Neural cell (in vitro differentiated cells): ENCODE data around the gene FREM2. TPM values are rescaled to one million over a fixed set of nuclear protein-coding genes. Genes with fewer than 3 reads are reported as not detected.
A peak's percentile ranks its signal among the peaks of the same experiment; 100 is the strongest.

ENCODE experiments used
- H2AFZ ChIP-seq: fragments of 200-600, 300-800 bp; sonication (generic), shearing (Covaris generic); 2 replicates; pipeline ENCODE4 v1.6.0; 2014; ENCODE audit warnings: low read depth, mild to moderate bottlenecking, antibody characterized with exemption, low read length, moderate library complexity
- H3F3A ChIP-seq: fragments of 200-600 bp; shearing (Covaris generic); 2 replicates; pipeline ENCODE4 v1.6.1; 2016; ENCODE audit warnings: mild to moderate bottlenecking, moderate library complexity, mixed read lengths, antibody characterized with exemption, low read length; ENCODE audit not compliant: insufficient read depth, poor library complexity, severe bottlenecking
- H3K27ac ChIP-seq: fragments of 200-600, 300-800 bp; sonication (generic), shearing (Covaris generic); 2 replicates; pipeline ENCODE4 v1.5.1; 2014; ENCODE audit warnings: mild to moderate bottlenecking, low read length, moderate library complexity
- H3K27me3 ChIP-seq: fragments of 300-800, 200-600 bp; sonication (generic), shearing (Covaris generic); 2 replicates; pipeline ENCODE4 v1.6.0; 2014; ENCODE audit warnings: mild to moderate bottlenecking, low read depth, low read length, moderate library complexity; ENCODE audit not compliant: insufficient read depth
- H3K36me3 ChIP-seq: fragments of 300-800, 200-600 bp; sonication (generic), shearing (Covaris generic); 2 replicates; pipeline ENCODE4 v1.5.1; 2014; ENCODE audit warnings: mild to moderate bottlenecking, antibody characterized with exemption, low read length, moderate library complexity; ENCODE audit not compliant: insufficient read depth
- H3K4me2 ChIP-seq: fragments of 300-800, 200-600 bp; sonication (generic), shearing (Covaris generic); 2 replicates; pipeline ENCODE4 v1.6.0; 2014; ENCODE audit warnings: mild to moderate bottlenecking, low read length
- H3K4me3 ChIP-seq: fragments of 300-800, 200-600 bp; sonication (generic), shearing (Covaris generic); 2 replicates; pipeline ENCODE4 v1.5.1; 2014; ENCODE audit warnings: mild to moderate bottlenecking, low read length, moderate library complexity
- H3K79me2 ChIP-seq: fragments of 200-600 bp; shearing (Covaris generic); replicated peaks from 2 replicates; pipeline ENCODE4 v1.6.0; 2014; ENCODE audit warnings: mild to moderate bottlenecking, low read length, moderate library complexity; ENCODE audit not compliant: insufficient read depth
- H3K9ac ChIP-seq: fragments of 300-800, 200-600 bp; sonication (generic), shearing (Covaris generic); 2 replicates; pipeline ENCODE4 v1.6.1; 2016; ENCODE audit warnings: mild to moderate bottlenecking, low read length, mixed read lengths
- H3K9me2 ChIP-seq: fragments of 200-600 bp; shearing (Covaris generic); 2 replicates; pipeline ENCODE4 v1.6.1; 2016; ENCODE audit warnings: mild to moderate bottlenecking, low read length, mixed read lengths; ENCODE audit not compliant: insufficient read depth
- H3K9me3 ChIP-seq: fragments of 200-600, 300-800 bp; sonication (generic), shearing (Covaris generic); 2 replicates; pipeline ENCODE4 v1.6.1; 2016; ENCODE audit warnings: mild to moderate bottlenecking, mixed run types, low read length, moderate library complexity, mixed read lengths
- H4K20me1 ChIP-seq: fragments of 200-600 bp; shearing (Covaris generic); 2 replicates; pipeline ENCODE4 v1.6.1; 2016; ENCODE audit warnings: mild to moderate bottlenecking, mixed run types; ENCODE audit not compliant: insufficient read depth
- EP300 ChIP-seq: fragments of 450-650 bp; conservative IDR thresholded peaks from 2 replicates; pipeline ENCODE4 v1.6.1; 2014; ENCODE audit warnings: antibody characterized with exemption, mild to moderate bottlenecking, moderate library complexity; ENCODE audit not compliant: poor library complexity, severe bottlenecking
- EZH2 ChIP-seq: fragments of 200-600, 300-800 bp; shearing (Covaris generic), sonication (generic); IDR thresholded peaks from 2 replicates; pipeline ENCODE4 v1.6.1; 2014; ENCODE audit warnings: antibody characterized with exemption, low read length, borderline replicate concordance, mild to moderate bottlenecking; ENCODE audit not compliant: insufficient read depth, poor library complexity, severe bottlenecking
- MXI1 ChIP-seq: fragments of 450-650 bp; conservative IDR thresholded peaks from 2 replicates; pipeline ENCODE4 v1.6.1; 2014; ENCODE audit warnings: antibody characterized with exemption, mild to moderate bottlenecking; ENCODE audit not compliant: poor library complexity, severe bottlenecking
- POLR2AphosphoS5 ChIP-seq: IDR thresholded peaks from 2 replicates; pipeline ENCODE4 v1.6.1; 2012
- RAD21 ChIP-seq: fragments of 450-650 bp; conservative IDR thresholded peaks from 2 replicates; pipeline ENCODE4 v1.6.1; 2014; ENCODE audit warnings: antibody characterized with exemption, mild to moderate bottlenecking, moderate library complexity
- REST ChIP-seq: IDR thresholded peaks from 2 replicates; pipeline ENCODE4 v1.6.1; 2012; ENCODE audit warnings: borderline replicate concordance
- SMC3 ChIP-seq: fragments of 450-650 bp; conservative IDR thresholded peaks from 2 replicates; pipeline ENCODE4 v1.6.1; 2014; ENCODE audit warnings: antibody characterized with exemption, mild to moderate bottlenecking, moderate library complexity; ENCODE audit not compliant: poor library complexity
- TAF1 ChIP-seq: IDR thresholded peaks from 2 replicates; pipeline ENCODE4 v1.6.1; 2012; ENCODE audit warnings: low read depth
- polyA plus RNA-seq: library from polyadenylated mRNA; depleted of rRNA; stranded (reverse); fragments of >200 nt; gene quantifications from 2 replicates; pipeline ENCODE4 v1.2.3, GENCODE V29; 2014
- TF ChIP-seq, protein P1 (sequence below): fragments of 450-650 bp; IDR thresholded peaks from 2 replicates; pipeline ENCODE4 v1.5.1; 2014; ENCODE audit warnings: antibody characterized with exemption, mild to moderate bottlenecking, moderate library complexity; ENCODE audit not compliant: poor library complexity, severe bottlenecking

Gene FREM2
- polyA plus RNA-seq, 1 donor from 2014 or later, result 0.19 TPM

- H3K4me2 ChIP-seq, result no peak overlapping the region
- TF ChIP-seq, protein P1, sequence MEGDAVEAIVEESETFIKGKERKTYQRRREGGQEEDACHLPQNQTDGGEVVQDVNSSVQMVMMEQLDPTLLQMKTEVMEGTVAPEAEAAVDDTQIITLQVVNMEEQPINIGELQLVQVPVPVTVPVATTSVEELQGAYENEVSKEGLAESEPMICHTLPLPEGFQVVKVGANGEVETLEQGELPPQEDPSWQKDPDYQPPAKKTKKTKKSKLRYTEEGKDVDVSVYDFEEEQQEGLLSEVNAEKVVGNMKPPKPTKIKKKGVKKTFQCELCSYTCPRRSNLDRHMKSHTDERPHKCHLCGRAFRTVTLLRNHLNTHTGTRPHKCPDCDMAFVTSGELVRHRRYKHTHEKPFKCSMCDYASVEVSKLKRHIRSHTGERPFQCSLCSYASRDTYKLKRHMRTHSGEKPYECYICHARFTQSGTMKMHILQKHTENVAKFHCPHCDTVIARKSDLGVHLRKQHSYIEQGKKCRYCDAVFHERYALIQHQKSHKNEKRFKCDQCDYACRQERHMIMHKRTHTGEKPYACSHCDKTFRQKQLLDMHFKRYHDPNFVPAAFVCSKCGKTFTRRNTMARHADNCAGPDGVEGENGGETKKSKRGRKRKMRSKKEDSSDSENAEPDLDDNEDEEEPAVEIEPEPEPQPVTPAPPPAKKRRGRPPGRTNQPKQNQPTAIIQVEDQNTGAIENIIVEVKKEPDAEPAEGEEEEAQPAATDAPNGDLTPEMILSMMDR, result peak; percentile 46
- TF ChIP-seq MXI1 (no peak), RAD21 (peak; percentile 43), EZH2 (no peak), SMC3 (peak; percentile 45), POLR2AphosphoS5 (no peak), TAF1 (no peak)
- H3K9me2 ChIP-seq, result no peaks in the 10 kb centered on the region
- H3K79me2 ChIP-seq, result no peaks in the 10 kb centered on the region
- no peaks in the 10 kb centered on the region for H3F3A ChIP-seq
- no peaks in the 10 kb centered on the region for H3K27me3 ChIP-seq
- H3K27ac ChIP-seq, result no peak overlapping the region
- H3K36me3 ChIP-seq, result no peaks in the 10 kb centered on the region
- H4K20me1 ChIP-seq, result no peaks in the 10 kb centered on the region
- no peak overlapping the region for H2AFZ ChIP-seq
- H3K9me3 ChIP-seq, result no peaks in the 10 kb centered on the region
- H3K4me3 ChIP-seq, result no peak overlapping the region
- no peak overlapping the region for H3K9ac ChIP-seq
These were observed 179.8 kb downstream of the FREM2 start for GRCh38 chr13:38866649-38867048.

DNA sequence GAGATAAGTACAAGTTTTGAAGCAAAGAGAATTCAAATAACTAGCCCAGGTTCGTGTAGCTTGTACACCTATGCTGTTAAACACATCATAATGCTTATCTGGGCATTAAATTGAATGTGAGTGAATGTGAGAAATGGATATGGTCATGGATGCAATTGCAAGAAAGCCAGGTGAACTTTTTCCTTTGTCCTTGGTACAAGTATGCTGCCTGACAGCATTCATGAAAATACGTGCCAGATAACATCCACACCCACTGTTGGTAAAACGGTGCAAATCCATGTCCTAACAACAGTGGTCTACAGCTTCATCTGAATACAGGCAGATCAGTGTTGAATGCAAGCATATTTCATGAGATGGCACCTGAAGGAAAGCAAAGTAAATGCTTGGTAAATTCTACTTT lies 181.5 kb downstream of the FREM2 start:
- no peak overlapping the region for H3K4me2 ChIP-seq
- TF ChIP-seq MXI1 (no peak), EP300 (no peak)

GRCh38 chr13:38868870-38869269 lies 182.0 kb downstream of the FREM2 start:
- Histone ChIP-seq H3K27me3 (no peaks in the 10 kb centered on the region), H3K9me2 (no peaks in the 10 kb centered on the region), H3K9me3 (no peaks in the 10 kb centered on the region), H3K79me2 (no peaks in the 10 kb centered on the region), H3K4me2 (no peak overlapping the region), H3F3A (no peaks in the 10 kb centered on the region), H3K9ac (no peak overlapping the region), H4K20me1 (no peaks in the 10 kb centered on the region), H3K27ac (no peak overlapping the region), H3K36me3 (no peaks in the 10 kb centered on the region), H3K4me3 (no peak overlapping the region), H2AFZ (no peak overlapping the region)
- TF ChIP-seq MXI1 (no peak), POLR2AphosphoS5 (no peak), REST (no peak), SMC3 (no peak), EP300 (no peak), RAD21 (no peak), EZH2 (no peak), TAF1 (no peak)
- TF ChIP-seq, protein P1, result no peak

More for the DNA sequence above, 181.5 kb downstream of the FREM2 start:
- Histone ChIP-seq H3K4me3 (no peak overlapping the region), H3K9me3 (no peaks in the 10 kb centered on the region), H3K27me3 (no peaks in the 10 kb centered on the region), H2AFZ (no peak overlapping the region), H3K9me2 (no peaks in the 10 kb centered on the region), H3K9ac (no peak overlapping the region), H4K20me1 (no peaks in the 10 kb centered on the region), H3K36me3 (no peaks in the 10 kb centered on the region), H3K79me2 (no peaks in the 10 kb centered on the region), H3K27ac (no peak overlapping the region), H3F3A (no peaks in the 10 kb centered on the region)
